Fibroblast of lung (primary cell): Measurements from ENCODE around the gene TJP1. TPM values are rescaled to one million over a fixed set of nuclear protein-coding genes. Genes with fewer than 3 reads are reported as not detected.

Source experiments
- DNase-seq, 2 donors: peaks; one replicate each; pipeline versions ENCODE4 v3.0.0 to v3.0.0-alpha.2; 2010; ENCODE audit warnings: low read depth in 2 of 2
- H2AFZ ChIP-seq: 2 replicates; pipeline ENCODE4 v1.5.1; 2012; ENCODE audit warnings: low read length, control low read depth, inconsistent platforms
- H3K27ac ChIP-seq: 2 replicates; pipeline ENCODE4 v1.5.1; 2011; ENCODE audit warnings: low read length, control low read depth; ENCODE audit not compliant: insufficient read depth
- H3K27me3 ChIP-seq: 2 replicates; pipeline ENCODE4 v1.5.1; 2011; ENCODE audit warnings: mild to moderate bottlenecking, low read length; ENCODE audit not compliant: control insufficient read depth, insufficient read depth
- H3K36me3 ChIP-seq: 2 replicates; pipeline ENCODE4 v1.5.1; 2011; ENCODE audit warnings: low read length; ENCODE audit not compliant: control insufficient read depth, insufficient read depth
- H3K4me1 ChIP-seq: 2 replicates; pipeline ENCODE4 v1.5.1; 2011; ENCODE audit warnings: low read length; ENCODE audit not compliant: control insufficient read depth, insufficient read depth; ENCODE audit errors: extremely low read depth
- H3K4me2 ChIP-seq: 2 replicates; pipeline ENCODE4 v1.5.1; 2011; ENCODE audit warnings: low read length, control low read depth; ENCODE audit not compliant: insufficient read depth; ENCODE audit errors: extremely low read depth
- H3K4me3 ChIP-seq, 4 experiments: fragments of 200-600 bp in 1 of 4; sonication (generic) in 1 of 4; replicated peaks in 1 of 4; 2 replicates each; pipeline ENCODE4 v1.5.1; 2011 to 2016; ENCODE audit warnings: low read length in 4 of 4, low read depth in 3 of 4, mild to moderate bottlenecking in 3 of 4, control low read depth in 2 of 4, inconsistent platforms in 1 of 4, mixed read lengths in 1 of 4; ENCODE audit not compliant: insufficient read depth in 1 of 4; ENCODE audit errors: control extremely low read depth in 1 of 4
- H3K79me2 ChIP-seq: 2 replicates; pipeline ENCODE4 v1.5.1; 2012; ENCODE audit warnings: mild to moderate bottlenecking, low read length, inconsistent platforms; ENCODE audit not compliant: control insufficient read depth, insufficient read depth
- H3K9ac ChIP-seq: 2 replicates; pipeline ENCODE4 v1.5.1; 2011; ENCODE audit warnings: mild to moderate bottlenecking, low read length, control low read depth; ENCODE audit not compliant: insufficient read depth
- H3K9me3 ChIP-seq: 2 replicates; pipeline ENCODE4 v1.5.1; 2012; ENCODE audit warnings: low read depth, low read length; ENCODE audit not compliant: control insufficient read depth, insufficient read depth
- H4K20me1 ChIP-seq: 2 replicates; pipeline ENCODE4 v1.5.1; 2011; ENCODE audit warnings: low read length; ENCODE audit not compliant: control insufficient read depth, insufficient read depth; ENCODE audit errors: extremely low read depth
- EZH2 ChIP-seq: IDR thresholded peaks from 2 replicates; pipeline ENCODE4 v1.5.1; 2012; ENCODE audit warnings: low read length, control low read depth, mild to moderate bottlenecking; ENCODE audit errors: missing control alignments
- polyA plus RNA-seq, 2 donors: library from polyadenylated mRNA; depleted of rRNA in 1 of 2; stranded (reverse) in 1 of 2; unstranded in 1 of 2; fragments of >200 nt; gene quantifications; 2 replicates each; pipeline ENCODE4 v1.2.1, GENCODE V29; 2011 to 2012; ENCODE audit warnings: missing spikeins in 1 of 2
- total RNA-seq: library from RNA; depleted of rRNA; stranded (reverse); fragments of >200 nt; gene quantifications from 2 replicates; pipeline ENCODE4 v1.2.1, GENCODE V29; 2014
- TF ChIP-seq, protein P1 (sequence below), 2 donors: IDR thresholded peaks in 1 of 2; conservative IDR thresholded peaks in 1 of 2; 1 replicate in 1 of 2; 2 replicates in 1 of 2; pipeline ENCODE4 v1.5.1; 2011 to 2012; ENCODE audit warnings: low read length in 2 of 2, control low read depth in 1 of 2, inconsistent platforms in 1 of 2, low read depth in 1 of 2, mild to moderate bottlenecking in 1 of 2

TJP1 gene
- total and polyA plus RNA-seq, 2 donors (not counting 1 experiment from before 2014, with no cell fraction given), result 53.7 to 110 TPM

DNA sequence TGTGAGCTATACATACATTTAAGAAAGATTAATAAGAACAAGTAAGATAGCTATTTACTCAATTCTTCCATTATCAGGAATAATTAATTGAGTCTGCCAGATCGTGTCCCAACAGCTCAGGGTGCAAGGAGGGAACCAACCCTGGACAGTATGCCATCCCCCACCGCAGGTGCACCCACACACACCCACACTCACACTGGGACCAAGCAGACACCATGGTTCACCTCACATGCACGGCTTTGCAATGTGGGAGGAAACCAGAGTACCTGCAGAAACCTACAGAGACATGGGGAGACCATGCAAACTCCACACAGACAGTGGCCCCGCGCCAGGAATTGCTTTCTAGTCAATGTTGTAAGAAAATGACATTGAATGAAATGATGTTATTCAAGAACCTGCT is 20.0 kb upstream of the TJP1 start:
- no peak overlapping the region for H3K9ac ChIP-seq
- H3K4me2 ChIP-seq, result no peak overlapping the region
- H3K9me3 ChIP-seq, result no peaks in the 10 kb centered on the region
- H2AFZ ChIP-seq, result no peak overlapping the region
- no peak for DNase-seq
- no peaks in the 10 kb centered on the region for H3K36me3 ChIP-seq
- TF ChIP-seq EZH2, result no peak
- TF ChIP-seq, protein P1, sequence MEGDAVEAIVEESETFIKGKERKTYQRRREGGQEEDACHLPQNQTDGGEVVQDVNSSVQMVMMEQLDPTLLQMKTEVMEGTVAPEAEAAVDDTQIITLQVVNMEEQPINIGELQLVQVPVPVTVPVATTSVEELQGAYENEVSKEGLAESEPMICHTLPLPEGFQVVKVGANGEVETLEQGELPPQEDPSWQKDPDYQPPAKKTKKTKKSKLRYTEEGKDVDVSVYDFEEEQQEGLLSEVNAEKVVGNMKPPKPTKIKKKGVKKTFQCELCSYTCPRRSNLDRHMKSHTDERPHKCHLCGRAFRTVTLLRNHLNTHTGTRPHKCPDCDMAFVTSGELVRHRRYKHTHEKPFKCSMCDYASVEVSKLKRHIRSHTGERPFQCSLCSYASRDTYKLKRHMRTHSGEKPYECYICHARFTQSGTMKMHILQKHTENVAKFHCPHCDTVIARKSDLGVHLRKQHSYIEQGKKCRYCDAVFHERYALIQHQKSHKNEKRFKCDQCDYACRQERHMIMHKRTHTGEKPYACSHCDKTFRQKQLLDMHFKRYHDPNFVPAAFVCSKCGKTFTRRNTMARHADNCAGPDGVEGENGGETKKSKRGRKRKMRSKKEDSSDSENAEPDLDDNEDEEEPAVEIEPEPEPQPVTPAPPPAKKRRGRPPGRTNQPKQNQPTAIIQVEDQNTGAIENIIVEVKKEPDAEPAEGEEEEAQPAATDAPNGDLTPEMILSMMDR (conservative IDR thresholded peaks at IDR 0.05 in 1 of 2, IDR thresholded peaks at IDR 0.05 in 1 of 2; ENCODE audit: low read depth in 1 of 2, low read length in 2 of 2), result no peak
- peaks cover 3% of the 10 kb centered on the region for H3K4me1 ChIP-seq
- no peak overlapping the region for H3K4me3 ChIP-seq
- H3K27me3 ChIP-seq, result no peaks in the 10 kb centered on the region
- no peak overlapping the region for H3K27ac ChIP-seq
- H4K20me1 ChIP-seq, result no peaks in the 10 kb centered on the region
- no peaks in the 10 kb centered on the region for H3K79me2 ChIP-seq

DNA sequence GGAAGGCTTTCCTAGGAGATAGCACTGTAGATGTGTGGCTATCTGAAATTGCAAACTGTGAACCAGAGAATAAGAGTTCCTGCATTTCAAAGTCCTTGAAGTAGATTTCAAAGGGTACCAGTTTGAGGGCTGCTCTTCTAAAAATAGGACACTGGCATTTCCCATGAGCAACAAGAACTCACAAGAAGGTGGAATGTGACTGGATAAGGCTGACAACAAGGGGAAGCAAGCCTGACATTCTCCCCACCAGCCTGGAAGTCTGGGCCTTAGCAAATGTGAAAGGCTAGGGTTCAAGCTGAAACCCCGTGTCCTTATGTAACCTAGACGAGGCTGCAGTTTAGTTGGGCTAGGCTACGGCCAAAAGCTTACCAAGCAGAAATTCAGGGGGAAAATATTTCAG is 18.7 kb upstream of the TJP1 start:
- DNase-seq, result peak in 1 of 2 donors; percentile 25
- no peak overlapping the region for H3K4me2 ChIP-seq
- H3K9me3 ChIP-seq, result no peaks in the 10 kb centered on the region
- no peaks in the 10 kb centered on the region for H3K27me3 ChIP-seq
- H3K4me3 ChIP-seq, result no peak overlapping the region
- no peak overlapping the region for H2AFZ ChIP-seq
- TF ChIP-seq EZH2, result no peak
- TF ChIP-seq, protein P1 (conservative IDR thresholded peaks at IDR 0.05 in 1 of 2, IDR thresholded peaks at IDR 0.05 in 1 of 2; ENCODE audit: low read depth in 1 of 2, low read length in 2 of 2), result no peak
- H3K79me2 ChIP-seq, result no peaks in the 10 kb centered on the region
- no peaks in the 10 kb centered on the region for H4K20me1 ChIP-seq
- H3K27ac ChIP-seq, result no peak overlapping the region
- peaks cover 3% of the 10 kb centered on the region for H3K4me1 ChIP-seq
- H3K9ac ChIP-seq, result no peak overlapping the region
- H3K36me3 ChIP-seq, result no peaks in the 10 kb centered on the region

DNA sequence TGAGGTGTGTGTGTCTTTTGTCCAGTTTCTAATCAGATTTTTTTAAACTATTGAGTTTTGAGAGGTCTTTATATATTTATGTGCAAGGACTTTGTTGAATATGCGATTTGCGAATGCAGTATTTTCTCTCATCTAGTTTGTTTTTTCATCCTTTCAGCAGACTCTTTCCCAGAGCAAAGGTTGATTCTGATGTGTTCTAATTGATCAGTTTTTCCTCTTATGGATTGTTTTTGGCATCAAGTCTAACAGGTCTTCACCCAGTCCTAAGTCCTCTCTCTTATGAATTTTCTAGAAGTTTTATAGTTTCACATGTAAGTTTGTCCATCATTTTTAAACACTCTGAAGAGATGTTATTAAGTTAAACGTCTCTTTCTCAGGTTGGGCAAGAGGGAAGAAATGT is 17.8 kb upstream of the TJP1 start:
- DNase-seq, result no peak
- H3K36me3 ChIP-seq, result no peaks in the 10 kb centered on the region
- no peak overlapping the region for H3K9ac ChIP-seq
- no peak overlapping the region for H3K4me2 ChIP-seq
- no peak overlapping the region for H2AFZ ChIP-seq
- peaks cover 3% of the 10 kb centered on the region for H3K4me1 ChIP-seq
- no peak for TF ChIP-seq EZH2
- TF ChIP-seq, protein P1 (conservative IDR thresholded peaks at IDR 0.05 in 1 of 2, IDR thresholded peaks at IDR 0.05 in 1 of 2; ENCODE audit: low read depth in 1 of 2, low read length in 2 of 2), result no peak
- H3K27ac ChIP-seq, result no peak overlapping the region
- no peak overlapping the region for H3K4me3 ChIP-seq
- no peaks in the 10 kb centered on the region for H3K9me3 ChIP-seq
- H3K27me3 ChIP-seq, result no peaks in the 10 kb centered on the region
- no peaks in the 10 kb centered on the region for H3K79me2 ChIP-seq
- no peaks in the 10 kb centered on the region for H4K20me1 ChIP-seq
